B cell (primary cell): ENCODE results near the gene UNC5B.

Experiments used
- CTCF ChIP-seq: fragments of 200-600 bp; IDR thresholded peaks from one replicate; pipeline ENCODE4 v1.8.0; 2022; ENCODE audit warnings: antibody characterized with exemption, mild to moderate bottlenecking
- EZH2 ChIP-seq: IDR thresholded peaks from 2 replicates; pipeline ENCODE4 v1.6.1; 2012; ENCODE audit warnings: borderline replicate concordance, low read depth, mild to moderate bottlenecking, moderate library complexity, low read length; ENCODE audit not compliant: insufficient read depth, poor library complexity, severe bottlenecking

- TF ChIP-seq CTCF (no peak), EZH2 (no peak)
These were observed 105.4 kb downstream of the UNC5B start for GRCh38 chr10:71317739-71318138.
